HUES48 (cell line): ENCODE results near the gene AASDHPPT.
A peak's percentile ranks its signal among the peaks of the same experiment; 100 is the strongest.
"Not testable (repeated sequence)": the region's sequence is repeated elsewhere in the genome, so short reads cannot be mapped to it uniquely, and the experiment has no call there.

Experiments used
- H3K27ac ChIP-seq: one replicate; pipeline ENCODE4 v1.7.0; 2013; ENCODE audit warnings: low read depth, low read length, inconsistent platforms
- H3K27me3 ChIP-seq: 2 replicates; pipeline ENCODE4 v1.6.1; 2013; ENCODE audit warnings: mild to moderate bottlenecking, low read length; ENCODE audit not compliant: control insufficient read depth, insufficient read depth
- H3K36me3 ChIP-seq: 2 replicates; pipeline ENCODE4 v1.6.1; 2013; ENCODE audit warnings: low read length; ENCODE audit not compliant: control insufficient read depth, insufficient read depth
- H3K4me1 ChIP-seq: 2 replicates; pipeline ENCODE4 v1.6.1; 2013; ENCODE audit warnings: mild to moderate bottlenecking, low read length; ENCODE audit not compliant: control insufficient read depth, insufficient read depth
- H3K4me3 ChIP-seq: 2 replicates; pipeline ENCODE4 v1.5.1; 2013; ENCODE audit warnings: mild to moderate bottlenecking, low read depth, low read length
- H3K9ac ChIP-seq: 2 replicates; pipeline ENCODE4 v1.6.1; 2013; ENCODE audit warnings: mild to moderate bottlenecking, low read depth, low read length, moderate library complexity
- H3K9me3 ChIP-seq: 2 replicates; pipeline ENCODE4 v1.6.1; 2013; ENCODE audit warnings: low read length; ENCODE audit not compliant: control insufficient read depth, insufficient read depth

AASDHPPT gene

GRCh38 chr11:106077609-106078455 is at the start of gene AASDHPPT:
TSS of gene AASDHPPT (plus strand) at chr11:106077662. CDS start at chr11:106077711, 49 bp downstream.
- Histone ChIP-seq H3K9me3 (no peaks in the 10 kb centered on the region), H3K27me3 (no peaks in the 10 kb centered on the region), H3K27ac (peak within 1 kb of the TSS; percentile 96), H3K4me3 (peak within 1 kb of the TSS; percentile 98), H3K9ac (peak within 1 kb of the TSS; percentile 98), H3K4me1 (peaks cover 3% of the 10 kb centered on the region), H3K36me3 (peaks cover 34% of the 10 kb centered on the region)

GRCh38 chr11:106030609-106031008 is 46.9 kb upstream of the AASDHPPT start:
- no peaks in the 10 kb centered on the region for H3K27me3 ChIP-seq
- H3K9ac ChIP-seq = no peak overlapping the region
- H3K4me1 ChIP-seq = no peaks in the 10 kb centered on the region
- no peak overlapping the region for H3K27ac ChIP-seq
- no peak overlapping the region for H3K4me3 ChIP-seq
- H3K9me3 ChIP-seq = 0 out of 2 replicates have a peak, but pooled peaks cover 2% of the 10 kb centered on the region
- H3K36me3 ChIP-seq = no peaks in the 10 kb centered on the region

- Histone ChIP-seq H3K9me3 (0 out of 2 replicates have a peak, but pooled peaks cover 2% of the 10 kb centered on the region), H3K27me3 (no peaks in the 10 kb centered on the region), H3K4me3 (no peak overlapping the region), H3K36me3 (no peaks in the 10 kb centered on the region), H3K4me1 (no peaks in the 10 kb centered on the region), H3K9ac (no peak overlapping the region), H3K27ac (no peak overlapping the region)
Observed at GRCh38 chr11:106031202-106031810, 46.2 kb upstream of the AASDHPPT start.

- Histone ChIP-seq H3K36me3 (no peaks in the 10 kb centered on the region), H3K27me3 (no peaks in the 10 kb centered on the region), H3K9ac (no peak overlapping the region)
Observed at GRCh38 chr11:106031936-106032335, 45.5 kb upstream of the AASDHPPT start.

GRCh38 chr11:106032861-106033260 is 44.6 kb upstream of the AASDHPPT start:
- Histone ChIP-seq H3K27ac (no peak overlapping the region), H3K27me3 (no peaks in the 10 kb centered on the region), H3K9ac (no peak overlapping the region)

More at GRCh38 chr11:106031936-106032335, 45.5 kb upstream of the AASDHPPT start:
- no peak overlapping the region for H3K4me3 ChIP-seq
- H3K4me1 ChIP-seq = no peaks in the 10 kb centered on the region
- no peak overlapping the region for H3K27ac ChIP-seq
- H3K9me3 ChIP-seq = 0 out of 2 replicates have a peak, but pooled peaks cover under 1% of the 10 kb centered on the region

DNA sequence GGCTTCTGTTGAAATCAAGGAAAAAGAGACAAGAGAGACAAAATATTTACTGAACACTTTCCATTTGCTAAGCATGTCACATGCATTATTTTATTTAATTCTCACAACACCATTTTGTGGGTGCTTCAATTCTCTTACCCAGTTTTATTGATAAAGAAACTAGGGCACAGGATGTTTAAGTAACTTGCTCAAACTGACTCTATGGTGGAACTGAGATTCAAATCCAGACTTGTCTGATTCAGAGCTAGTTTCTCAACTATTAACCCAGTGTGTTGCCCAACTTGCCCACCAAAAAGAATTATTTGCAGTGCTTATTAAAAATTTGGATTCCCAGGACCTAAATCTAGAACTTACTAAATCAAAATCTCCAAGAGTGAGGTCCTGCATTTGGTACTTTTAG is 33.9 kb upstream of the AASDHPPT start:
- Histone ChIP-seq H3K27ac (no peak overlapping the region), H3K4me1 (no peaks in the 10 kb centered on the region), H3K27me3 (no peaks in the 10 kb centered on the region), H3K9ac (no peak overlapping the region), H3K36me3 (no peaks in the 10 kb centered on the region), H3K9me3 (no peaks in the 10 kb centered on the region), H3K4me3 (no peak overlapping the region)

More at GRCh38 chr11:106032861-106033260, 44.6 kb upstream of the AASDHPPT start:
- H3K4me3 ChIP-seq = no peak overlapping the region
- H3K36me3 ChIP-seq = no peaks in the 10 kb centered on the region
- no peaks in the 10 kb centered on the region for H3K9me3 ChIP-seq
- no peaks in the 10 kb centered on the region for H3K4me1 ChIP-seq

GRCh38 chr11:106047631-106048030 is 29.8 kb upstream of the AASDHPPT start:
- Histone ChIP-seq H3K9ac (no peak overlapping the region), H3K36me3 (no peaks in the 10 kb centered on the region), H3K4me3 (no peak overlapping the region), H3K27me3 (no peaks in the 10 kb centered on the region), H3K27ac (no peak overlapping the region), H3K9me3 (no peaks in the 10 kb centered on the region), H3K4me1 (peaks cover 6% of the 10 kb centered on the region; the same call in 1 of the 2 replicates)

DNA sequence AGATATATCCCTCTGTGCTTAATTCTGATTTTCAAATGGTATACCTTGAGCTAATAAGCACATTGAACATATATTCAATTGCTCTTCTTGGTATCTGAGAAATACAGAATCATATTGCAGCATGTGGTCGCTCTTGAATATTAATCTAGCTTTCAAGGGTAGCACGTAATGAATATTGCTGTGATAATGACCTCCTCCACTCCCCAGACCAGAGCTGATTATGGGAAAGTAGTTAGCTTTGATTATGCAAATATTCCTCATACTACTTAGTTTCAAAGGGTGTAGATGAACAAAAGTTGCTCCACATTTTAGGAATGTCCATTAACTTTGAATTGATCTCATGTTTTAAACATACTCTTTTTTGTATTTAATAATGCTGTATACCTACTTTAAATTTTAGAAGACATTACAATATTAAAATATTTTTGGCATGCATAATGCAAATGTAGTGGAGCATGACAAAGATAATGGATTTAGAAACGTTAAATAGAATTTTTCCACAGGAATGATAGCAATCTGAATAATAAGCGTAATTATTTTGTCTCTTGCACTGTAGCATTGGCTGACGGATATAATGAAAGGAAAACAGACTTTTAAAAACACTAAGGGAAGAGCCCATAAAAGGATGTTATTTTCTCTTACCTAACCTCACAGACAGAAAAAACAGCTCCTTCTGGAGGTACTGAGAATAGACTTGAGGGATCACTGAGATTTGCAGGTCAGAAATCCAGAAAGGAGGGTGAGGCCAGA is 27.6 kb upstream of the AASDHPPT start:
- peaks cover 6% of the 10 kb centered on the region; the same call in 1 of the 2 replicates for H3K4me1 ChIP-seq
- H3K9ac ChIP-seq = no peak overlapping the region
- H3K27me3 ChIP-seq = no peaks in the 10 kb centered on the region
- no peak overlapping the region for H3K27ac ChIP-seq
- H3K4me3 ChIP-seq = no peak overlapping the region
- H3K36me3 ChIP-seq = no peaks in the 10 kb centered on the region
- H3K9me3 ChIP-seq = no peaks in the 10 kb centered on the region

- Histone ChIP-seq H3K4me1 (peaks cover 6% of the 10 kb centered on the region; the same call in 1 of the 2 replicates), H3K27me3 (no peaks in the 10 kb centered on the region), H3K36me3 (no peaks in the 10 kb centered on the region), H3K4me3 (no peak overlapping the region), H3K9ac (no peak overlapping the region), H3K9me3 (no peaks in the 10 kb centered on the region), H3K27ac (no peak overlapping the region)
Observed at GRCh38 chr11:106051103-106051502, 26.4 kb upstream of the AASDHPPT start.

- not testable (repeated sequence) for H3K9me3 ChIP-seq, H3K9ac ChIP-seq
Observed at GRCh38 chr11:106058377-106058776, 19.1 kb upstream of the AASDHPPT start.

More at GRCh38 chr11:106058377-106058776, 19.1 kb upstream of the AASDHPPT start:
- not testable (repeated sequence) for H3K4me3 ChIP-seq, H3K27ac ChIP-seq, H3K36me3 ChIP-seq, H3K4me1 ChIP-seq, H3K27me3 ChIP-seq
